ENCODE data around the gene PBX1.

DNA sequence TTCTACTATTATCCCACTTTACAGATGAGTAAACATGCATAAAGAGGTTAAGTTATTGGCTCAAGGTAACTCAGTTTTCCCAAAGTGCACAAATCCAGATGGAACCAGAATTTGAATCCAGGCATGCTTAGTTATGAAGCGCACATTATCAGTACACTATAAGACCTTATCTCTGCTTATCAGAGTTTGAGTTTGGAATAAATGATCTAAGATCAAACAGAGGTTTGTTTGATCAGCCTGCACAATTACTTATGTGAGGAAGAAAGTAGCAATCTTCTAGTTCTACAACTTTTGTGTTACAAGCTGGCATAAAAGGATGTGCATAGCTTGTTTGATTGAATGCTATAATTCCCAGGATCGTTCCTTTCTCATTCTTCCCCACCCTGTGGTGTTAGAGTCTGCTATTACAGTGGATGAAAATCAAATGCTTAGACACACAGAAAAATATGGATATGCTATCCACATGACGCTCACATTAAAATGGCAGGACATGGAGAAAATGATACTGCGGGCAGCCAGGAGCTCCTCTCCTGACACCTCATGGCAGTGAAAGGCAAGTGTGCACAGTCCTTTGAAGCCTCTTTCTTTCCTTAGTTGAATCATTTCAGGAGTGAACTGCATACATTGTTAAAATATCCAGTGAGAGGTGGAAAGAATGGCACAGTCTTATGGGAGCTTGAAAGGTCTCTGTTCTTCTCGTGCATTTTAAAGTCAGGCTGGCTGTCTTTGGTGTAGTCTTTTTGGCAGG, 23.9 kb upstream of the PBX1 start:
- TF ChIP-seq, protein P1, sequence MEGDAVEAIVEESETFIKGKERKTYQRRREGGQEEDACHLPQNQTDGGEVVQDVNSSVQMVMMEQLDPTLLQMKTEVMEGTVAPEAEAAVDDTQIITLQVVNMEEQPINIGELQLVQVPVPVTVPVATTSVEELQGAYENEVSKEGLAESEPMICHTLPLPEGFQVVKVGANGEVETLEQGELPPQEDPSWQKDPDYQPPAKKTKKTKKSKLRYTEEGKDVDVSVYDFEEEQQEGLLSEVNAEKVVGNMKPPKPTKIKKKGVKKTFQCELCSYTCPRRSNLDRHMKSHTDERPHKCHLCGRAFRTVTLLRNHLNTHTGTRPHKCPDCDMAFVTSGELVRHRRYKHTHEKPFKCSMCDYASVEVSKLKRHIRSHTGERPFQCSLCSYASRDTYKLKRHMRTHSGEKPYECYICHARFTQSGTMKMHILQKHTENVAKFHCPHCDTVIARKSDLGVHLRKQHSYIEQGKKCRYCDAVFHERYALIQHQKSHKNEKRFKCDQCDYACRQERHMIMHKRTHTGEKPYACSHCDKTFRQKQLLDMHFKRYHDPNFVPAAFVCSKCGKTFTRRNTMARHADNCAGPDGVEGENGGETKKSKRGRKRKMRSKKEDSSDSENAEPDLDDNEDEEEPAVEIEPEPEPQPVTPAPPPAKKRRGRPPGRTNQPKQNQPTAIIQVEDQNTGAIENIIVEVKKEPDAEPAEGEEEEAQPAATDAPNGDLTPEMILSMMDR (IDR thresholded peaks at IDR 0.05), result no peak
- no peak for TF ChIP-seq EP300 (IDR thresholded peaks at IDR 0.05)
